IMR-90 (cell line): ENCODE results near the gene RNF11. TPM values are rescaled to one million over a fixed set of nuclear protein-coding genes. Genes with fewer than 3 reads are reported as not detected.

Experiments
- ATAC-seq: fragments of 200-7000 bp; cut with Tn5 transposase; 2 replicates; pipeline ENCODE4 v1.9.1; 2020; ENCODE audit warnings: low read depth, mild to moderate bottlenecking, moderate library complexity
- BruUV-seq: library from RNA; stranded (reverse); fragments of 400-500 nt; replicated peaks from 2 replicates; lab custom pipeline; 2021; lab: Mats Ljungman, UMichigan
- CTCF ChIA-PET: fragments of 300-600 bp; formaldehyde crosslinking; extraction: SDS; loops from one replicate; lab custom pipeline; 2021; ENCODE audit warnings: antibody characterized with exemption; lab: Yijun Ruan, JAX
- POLR2A ChIA-PET: fragments of 300-600 bp; sonication (Branson Sonifier 250); formaldehyde crosslinking; loops from one replicate; lab custom pipeline; 2022; ENCODE audit warnings: antibody characterized with exemption; ENCODE audit not compliant: unreplicated experiment; lab: Charles Lee
- DNase-seq: peaks from one replicate; pipeline ENCODE4 v3.0.0; 2013
- H2AFZ ChIP-seq: replicated peaks from 2 replicates; pipeline ENCODE3; 2013; ENCODE audit warnings: low read length, mild to moderate bottlenecking; ENCODE audit not compliant: poor library complexity
- H2AK5ac ChIP-seq: 2 replicates; pipeline ENCODE4 v1.6.1; 2013; ENCODE audit warnings: low read depth, low read length, inconsistent platforms
- H2AK9ac ChIP-seq: replicated peaks from 2 replicates; pipeline ENCODE3; 2013; ENCODE audit warnings: mild to moderate bottlenecking, low read depth, low read length, moderate library complexity; ENCODE audit not compliant: poor library complexity
- H2BK120ac ChIP-seq: 2 replicates; pipeline ENCODE4 v1.6.1; 2013; ENCODE audit warnings: low read depth, low read length, inconsistent platforms
- H2BK15ac ChIP-seq: 3 replicates; pipeline ENCODE4 v1.6.1; 2013; ENCODE audit warnings: low read depth, low read length, inconsistent platforms
- H2BK20ac ChIP-seq: 2 replicates; pipeline ENCODE4 v1.6.1; 2013; ENCODE audit warnings: low read depth, mild to moderate bottlenecking, inconsistent platforms, low read length, moderate library complexity
- H2BK5ac ChIP-seq: 2 replicates; pipeline ENCODE4 v1.6.1; 2013; ENCODE audit warnings: mild to moderate bottlenecking, low read depth, low read length, inconsistent platforms; ENCODE audit not compliant: poor library complexity, severe bottlenecking
- H3K14ac ChIP-seq: replicated peaks from 2 replicates; pipeline ENCODE4 v1.6.1; 2013; ENCODE audit warnings: low read depth, low read length, inconsistent platforms
- H3K18ac ChIP-seq: 2 replicates; pipeline ENCODE4 v1.6.1; 2013; ENCODE audit warnings: low read depth, low read length, control low read depth
- H3K23ac ChIP-seq: 2 replicates; pipeline ENCODE4 v1.6.1; 2013; ENCODE audit warnings: low read depth, low read length, inconsistent platforms
- H3K27ac ChIP-seq: 2 replicates; pipeline ENCODE4 v1.5.1; 2013; ENCODE audit warnings: mild to moderate bottlenecking, control low read depth, low read length; ENCODE audit not compliant: insufficient read depth
- H3K27me3 ChIP-seq: 2 replicates; pipeline ENCODE4 v1.6.1; 2013; ENCODE audit warnings: low read length; ENCODE audit not compliant: control insufficient read depth, insufficient read depth
- H3K36me3 ChIP-seq: 2 replicates; pipeline ENCODE4 v1.6.1; 2013; ENCODE audit warnings: low read length, mixed read lengths; ENCODE audit not compliant: control insufficient read depth, insufficient read depth
- H3K4ac ChIP-seq: 2 replicates; pipeline ENCODE4 v1.6.1; 2013; ENCODE audit warnings: low read depth, low read length, inconsistent platforms
- H3K4me1 ChIP-seq: 2 replicates; pipeline ENCODE4 v1.6.1; 2013; ENCODE audit warnings: low read length, mixed read lengths; ENCODE audit not compliant: control insufficient read depth, insufficient read depth
- H3K4me2 ChIP-seq: 2 replicates; pipeline ENCODE4 v1.6.1; 2013; ENCODE audit warnings: low read depth, mild to moderate bottlenecking, control low read depth, low read length, moderate library complexity
- H3K4me3 ChIP-seq: 2 replicates; pipeline ENCODE4 v1.5.1; 2013; ENCODE audit warnings: low read depth, mild to moderate bottlenecking, control low read depth, low read length, moderate library complexity; ENCODE audit not compliant: insufficient read depth
- H3K56ac ChIP-seq: 2 replicates; pipeline ENCODE4 v1.6.1; 2013; ENCODE audit warnings: low read length, inconsistent platforms; ENCODE audit not compliant: insufficient read depth; ENCODE audit errors: extremely low read depth
- H3K79me1 ChIP-seq, 2 experiments: 2 replicates each; pipeline ENCODE4 v1.6.1; 2013; ENCODE audit warnings: low read length in 2 of 2, inconsistent platforms in 1 of 2, low read depth in 1 of 2
- H3K9ac ChIP-seq: 2 replicates; pipeline ENCODE4 v1.6.1; 2013; ENCODE audit warnings: low read depth, low read length, control low read depth
- H3K9me1 ChIP-seq: 2 replicates; pipeline ENCODE4 v1.6.1; 2013; ENCODE audit warnings: low read length, inconsistent platforms; ENCODE audit not compliant: insufficient read depth
- H3K9me3 ChIP-seq: 2 replicates; pipeline ENCODE4 v1.6.1; 2013; ENCODE audit warnings: low read length; ENCODE audit not compliant: control insufficient read depth, insufficient read depth
- H4K20me1 ChIP-seq: 2 replicates; pipeline ENCODE4 v1.6.1; 2013; ENCODE audit warnings: low read length, inconsistent platforms; ENCODE audit not compliant: insufficient read depth
- H4K5ac ChIP-seq: 2 replicates; pipeline ENCODE4 v1.6.1; 2013; ENCODE audit warnings: mild to moderate bottlenecking, low read depth, low read length, control low read depth
- H4K8ac ChIP-seq, 2 experiments: 2 replicates each; pipeline ENCODE4 v1.6.1; 2013; ENCODE audit warnings: low read depth in 2 of 2, low read length in 2 of 2, control low read depth in 1 of 2, inconsistent platforms in 1 of 2
- H4K91ac ChIP-seq: 2 replicates; pipeline ENCODE4 v1.6.1; 2013; ENCODE audit warnings: low read depth, low read length, inconsistent platforms; ENCODE audit not compliant: insufficient read depth
- CEBPB ChIP-seq: IDR thresholded peaks from 2 replicates; pipeline ENCODE4 v1.6.1; 2012; ENCODE audit warnings: low read depth, low read length, improper control_type of control experiment
- CHD1 ChIP-seq: IDR thresholded peaks from 2 replicates; pipeline ENCODE4 v1.6.1; 2012; ENCODE audit warnings: low read depth, low read length, improper control_type of control experiment
- FOS ChIP-seq: fragments of 150-350 bp; IDR thresholded peaks from 2 replicates; pipeline ENCODE4 v1.6.1; 2016; ENCODE audit warnings: low read depth, low read length
- NFE2L2 ChIP-seq: fragments of 150-350 bp; IDR thresholded peaks from 2 replicates; pipeline ENCODE4 v1.6.1; 2016; ENCODE audit warnings: low read depth, mild to moderate bottlenecking, low read length
- RAD21 ChIP-seq: IDR thresholded peaks from 2 replicates; pipeline ENCODE4 v1.6.1; 2012; ENCODE audit warnings: low read length, improper control_type of control experiment
- WGBS, 2 experiments: methylation state at CpG; one replicate each; pipeline versions ENCODE4 v1.1.5 to v1.1.7; 2013; ENCODE audit warnings: missing lambda C conversion rate in 2 of 2; ENCODE audit not compliant: insufficient read length in 1 of 2; ENCODE audit errors: extremely low coverage in 2 of 2; 5-methylcytosine and 5-hydroxymethylcytosine counted together
- dilution Hi-C: fragments of 300-500 bp; cut with HindIII; formaldehyde crosslinking; loops from one replicate; pipeline ENCODE4 v1.14.3; 2018; ENCODE audit warnings: low sequenced_read_pairs; ENCODE audit not compliant: unreplicated experiment
- in situ Hi-C: fragments of 300-500 bp; cut with MboI; formaldehyde crosslinking; loops from 3 replicates; pipeline ENCODE4 v1.14.3; 2019; ENCODE audit warnings: low sequenced_read_pairs, inconsistent platforms, mixed read lengths
- intact Hi-C: fragments of 100-400 bp; cut with micrococcal nuclease; formaldehyde crosslinking; loops from 2 replicates; pipeline ENCODE4 v1.10.0; 2022
- polyA plus RNA-seq, 3 experiments: library from polyadenylated mRNA; depleted of rRNA; stranded (reverse); fragments of >200 nt; gene quantifications; 2 replicates each; pipeline ENCODE4 v1.2.3, GENCODE V29; 2012; ENCODE audit warnings: low replicate concordance in 1 of 3
- total RNA-seq: library from RNA; depleted of rRNA; stranded (reverse); fragments of >200 nt; gene quantifications from 2 replicates; pipeline ENCODE4 v1.2.3, GENCODE V29; 2012
- TF ChIP-seq, protein P1 (sequence below): fragments of 150-350 bp; IDR thresholded peaks from 2 replicates; pipeline ENCODE4 v1.6.1; 2016; ENCODE audit warnings: low read depth, mild to moderate bottlenecking, low read length, moderate library complexity, borderline replicate concordance

RNF11 gene
- total and polyA plus RNA-seq, 2 of the 4 experiments (the other 2 are of a cell fraction), result 63.3 to 64.1 TPM

DNA sequence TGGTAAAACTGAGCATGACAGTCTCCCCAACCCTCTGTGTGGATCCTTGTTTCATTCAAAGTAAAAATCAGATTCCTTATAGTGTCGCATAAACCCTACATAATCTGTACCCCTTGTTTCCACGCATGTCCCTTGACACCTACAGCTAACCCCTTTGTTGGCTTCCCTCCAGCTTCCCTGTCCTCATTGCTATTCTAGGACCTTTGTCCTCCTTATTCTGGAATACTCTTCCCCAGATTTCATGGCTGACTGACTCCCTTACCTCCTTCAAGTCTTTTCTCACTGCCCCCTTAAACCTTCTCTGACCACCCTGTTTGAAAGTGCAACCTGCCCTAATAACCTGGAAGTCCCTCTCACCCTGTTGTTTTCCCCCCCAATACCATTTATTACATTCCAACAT is 4.0 kb downstream of the RNF11 start:
- Histone ChIP-seq H2AFZ (no peak overlapping the region), H2BK5ac (no peak overlapping the region), H3K14ac (no peak overlapping the region), H3K4me2 (no peak overlapping the region), H3K4ac (no peak overlapping the region), H4K8ac (no peak overlapping the region), H3K79me1 (peaks cover 0 to 57% of the 10 kb centered on the region in 2 experiments; a peak in 3 of 4 replicates), H3K36me3 (no peaks in the 10 kb centered on the region), H2AK5ac (no peak overlapping the region), H3K9me3 (no peaks in the 10 kb centered on the region), H2BK15ac (no peak overlapping the region), H3K56ac (no peak overlapping the region), H3K27ac (no peak overlapping the region), H3K27me3 (no peaks in the 10 kb centered on the region), H3K4me3 (no peak overlapping the region), H3K9ac (no peak overlapping the region), H3K9me1 (peaks cover 11% of the 10 kb centered on the region), H2BK20ac (no peak overlapping the region), H4K91ac (no peak overlapping the region), H4K20me1 (peaks cover 78% of the 10 kb centered on the region), H4K5ac (no peak overlapping the region), H2AK9ac (no peak overlapping the region), H3K4me1 (peaks cover 6% of the 10 kb centered on the region), H3K18ac (no peak overlapping the region), H2BK120ac (no peak overlapping the region), H3K23ac (no peak overlapping the region)
- ChIA-PET CTCF (no interaction called here), POLR2A (no interaction called here)
- DNase-seq, result no peak
- WGBS, 2 experiments, result 88% methylated on average over 2 of the region's 2 CpGs; no CpG with 5 or more reads in 1 of the 2 experiments
- TF ChIP-seq NFE2L2, result no peak
- TF ChIP-seq FOS, result no peak
- no peak for TF ChIP-seq CHD1
- no peak for TF ChIP-seq RAD21
- no peak for TF ChIP-seq CEBPB
- TF ChIP-seq, protein P1, sequence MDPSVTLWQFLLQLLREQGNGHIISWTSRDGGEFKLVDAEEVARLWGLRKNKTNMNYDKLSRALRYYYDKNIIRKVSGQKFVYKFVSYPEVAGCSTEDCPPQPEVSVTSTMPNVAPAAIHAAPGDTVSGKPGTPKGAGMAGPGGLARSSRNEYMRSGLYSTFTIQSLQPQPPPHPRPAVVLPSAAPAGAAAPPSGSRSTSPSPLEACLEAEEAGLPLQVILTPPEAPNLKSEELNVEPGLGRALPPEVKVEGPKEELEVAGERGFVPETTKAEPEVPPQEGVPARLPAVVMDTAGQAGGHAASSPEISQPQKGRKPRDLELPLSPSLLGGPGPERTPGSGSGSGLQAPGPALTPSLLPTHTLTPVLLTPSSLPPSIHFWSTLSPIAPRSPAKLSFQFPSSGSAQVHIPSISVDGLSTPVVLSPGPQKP, result no peak
- in situ Hi-C loops (loop anchor here (5.0 kb wide), 1 partner anchor 48 kb away; no protein-coding TSS in a partner anchor), intact Hi-C loops (no loop called here), dilution Hi-C loops (no loop called here)
- no TSS peak for BruUV-seq
- no peak for ATAC-seq
